Hematopoietic multipotent progenitor cell (in vitro differentiated cells): ENCODE data around the gene CACNA2D1. TPM values are rescaled to one million over a fixed set of nuclear protein-coding genes. Genes with fewer than 3 reads are reported as not detected.

ENCODE experiments used
- DNase-seq, 3 donors: peaks; one replicate each; pipeline ENCODE4 v3.0.0-alpha.2; 2011 to 2015; ENCODE audit warnings: low read depth in 2 of 3, low spot score in 2 of 3
- total RNA-seq: library from RNA; depleted of rRNA; stranded (reverse); fragments of >200 nt; gene quantifications from one replicate; pipeline ENCODE4 v1.2.3, GENCODE V29; 2012

The CACNA2D1 gene
- total RNA-seq = under 0.01 TPM

DNA sequence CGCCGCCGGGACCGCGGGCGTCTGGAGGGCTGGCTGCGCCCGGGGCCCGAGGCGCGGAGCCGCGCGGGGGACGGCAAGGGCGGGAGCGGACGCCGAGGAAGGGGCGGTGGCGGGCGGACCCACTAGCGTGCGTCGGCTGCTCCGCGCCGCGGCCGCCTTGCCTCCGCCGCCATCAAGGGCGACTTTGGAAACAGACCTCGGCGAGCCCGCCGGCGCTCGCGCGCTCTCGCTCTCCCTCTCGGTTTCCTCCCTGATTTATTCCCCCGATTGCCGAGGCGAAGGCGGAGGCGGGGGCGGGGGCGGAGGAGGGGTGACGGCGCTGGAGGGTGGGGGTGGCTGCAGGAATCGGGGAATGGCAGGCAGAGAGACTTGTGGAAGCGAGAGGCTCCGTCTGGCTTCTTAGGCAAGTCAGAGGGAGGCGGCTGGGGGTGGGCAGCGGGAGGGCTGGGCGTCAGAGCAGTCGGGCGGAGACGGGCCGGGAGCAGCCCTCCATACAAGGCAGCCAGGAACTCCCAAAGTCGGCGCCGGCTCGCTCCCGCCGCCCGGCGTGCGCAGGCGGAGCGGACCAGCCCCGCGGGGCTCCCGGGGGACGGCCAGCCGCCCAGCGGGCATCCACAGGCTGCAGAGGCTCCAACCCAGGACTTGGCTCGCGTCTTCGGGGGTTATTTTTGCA, at the start of gene CACNA2D1:
Gene CACNA2D1, minus strand, starts transcription at position 231 of the 673 bp plus-strand sequence.
- peak in 1 of 3 donors; percentile 52 for DNase-seq

DNA sequence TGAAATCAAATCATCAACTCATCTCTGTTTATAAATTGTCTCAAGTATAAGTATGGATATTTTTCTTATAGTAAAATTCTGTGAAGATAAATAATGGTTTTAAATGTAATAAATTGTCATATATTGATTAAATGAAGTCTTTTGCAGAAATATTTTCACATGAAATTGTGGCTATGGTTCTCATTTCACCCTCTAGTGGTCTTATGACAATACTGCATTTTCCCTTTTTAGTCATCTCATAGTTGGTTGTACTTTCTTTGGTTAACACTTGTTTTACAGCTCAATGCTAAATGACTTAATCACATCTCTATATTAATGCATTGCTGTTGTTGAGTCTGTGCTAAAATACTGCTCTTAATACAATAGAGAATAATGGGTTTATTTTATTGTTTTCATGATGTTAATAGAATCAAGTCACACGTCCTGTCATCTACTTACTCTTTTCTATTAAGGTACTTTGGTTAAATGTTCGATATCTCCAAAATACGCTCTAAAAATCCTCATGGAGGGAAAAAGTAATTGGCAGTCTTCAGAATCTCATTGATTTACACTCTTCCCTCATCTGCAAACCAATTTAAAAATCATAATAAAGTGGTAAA, 38.0 kb upstream of the CACNA2D1 start:
- peak in 2 of 3 donors; percentile 3 to 28 for DNase-seq

- no peak for DNase-seq
Measured at GRCh38 chr7:82477733-82478515, 34.3 kb upstream of the CACNA2D1 start.

DNA sequence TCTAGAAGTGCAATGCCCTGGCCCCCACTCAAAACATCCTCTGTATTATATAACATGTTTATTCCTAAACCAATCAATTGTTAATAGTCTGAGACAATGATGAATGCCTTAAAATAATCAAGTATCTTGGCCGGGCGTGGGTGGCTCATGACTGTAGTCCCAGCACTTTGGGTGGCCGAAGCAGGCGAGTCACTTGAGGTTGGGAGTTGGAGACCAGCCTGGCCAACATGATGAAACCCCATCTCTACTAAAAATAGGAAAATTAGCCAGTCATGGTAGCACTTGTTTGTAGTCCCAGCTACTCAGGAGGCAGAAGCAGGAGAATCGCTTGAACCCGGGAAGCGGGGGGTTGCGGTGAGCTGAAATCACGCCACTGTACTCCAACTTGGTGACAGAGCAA, 29.4 kb upstream of the CACNA2D1 start:
- no peak for DNase-seq

DNA sequence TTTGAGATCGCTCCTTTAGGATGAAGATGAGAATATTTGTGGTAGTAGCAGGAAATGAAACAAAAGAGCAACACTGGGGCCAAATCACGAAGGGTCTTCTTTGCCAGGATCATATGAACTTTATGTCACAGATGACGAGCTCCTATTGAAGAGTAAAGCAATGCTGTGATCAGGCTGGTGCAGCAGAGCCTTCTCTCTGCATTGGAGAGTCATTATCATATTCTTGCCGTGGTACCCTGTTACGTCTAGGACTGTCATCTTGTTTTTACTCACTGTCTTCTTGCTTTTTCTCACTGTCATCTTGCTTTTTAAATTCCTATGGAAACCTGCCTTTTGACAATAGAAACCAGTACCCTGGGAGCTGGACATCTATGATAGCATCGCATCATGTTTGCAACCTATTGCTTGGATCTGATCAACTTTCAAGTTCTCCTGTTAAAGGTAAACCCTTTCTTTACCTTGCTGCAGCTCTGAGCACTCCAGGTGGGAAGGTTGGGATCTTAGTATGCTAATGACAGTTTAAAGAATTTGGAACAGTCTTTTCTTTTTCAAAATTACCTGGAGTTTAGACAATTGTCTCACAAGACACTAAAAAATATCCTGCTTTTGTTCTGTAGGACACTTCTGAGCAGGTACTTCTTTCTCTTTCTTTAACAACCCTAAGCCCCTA, 27.9 kb upstream of the CACNA2D1 start:
- DNase-seq = no peak

GRCh38 chr7:82469207-82469606, 25.6 kb upstream of the CACNA2D1 start:
- DNase-seq = no peak

DNA sequence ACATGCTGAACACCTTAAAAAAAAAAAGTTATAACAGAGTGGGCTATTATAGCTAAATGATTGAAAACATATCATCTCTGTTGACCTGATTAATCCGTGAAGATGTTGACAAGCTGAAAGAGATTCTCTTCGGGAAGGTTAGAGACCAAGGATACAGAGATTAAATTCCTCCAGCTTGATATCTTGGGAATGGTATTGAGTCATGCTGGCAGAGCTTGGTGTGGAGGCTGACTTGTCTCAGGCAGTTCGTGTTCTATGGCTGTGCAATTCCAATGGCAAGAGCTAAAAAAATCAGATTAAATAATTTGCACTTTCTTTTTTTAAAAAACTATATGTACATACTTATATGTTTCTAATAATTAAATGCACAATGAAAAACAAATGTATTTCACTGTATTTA, 24.9 kb upstream of the CACNA2D1 start:
- DNase-seq = no peak

DNA sequence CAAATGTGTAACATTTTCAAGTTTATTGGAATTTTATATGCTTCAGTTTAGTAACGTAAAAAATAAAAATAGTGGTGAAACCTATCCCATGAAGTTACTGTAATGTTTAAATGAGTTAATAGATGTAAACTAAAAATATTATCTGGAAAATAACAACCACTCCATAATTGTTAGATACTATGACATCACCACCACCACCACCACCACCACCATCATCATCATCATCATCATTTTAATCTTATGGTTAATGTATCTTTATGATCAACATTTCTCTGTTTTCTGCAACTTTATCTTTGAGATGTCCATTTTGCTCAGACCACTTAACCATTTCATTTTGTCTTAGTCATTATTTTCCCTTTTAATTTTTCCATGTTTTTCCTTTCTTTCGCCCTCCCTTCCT, 23.4 kb upstream of the CACNA2D1 start:
- no peak for DNase-seq

DNA sequence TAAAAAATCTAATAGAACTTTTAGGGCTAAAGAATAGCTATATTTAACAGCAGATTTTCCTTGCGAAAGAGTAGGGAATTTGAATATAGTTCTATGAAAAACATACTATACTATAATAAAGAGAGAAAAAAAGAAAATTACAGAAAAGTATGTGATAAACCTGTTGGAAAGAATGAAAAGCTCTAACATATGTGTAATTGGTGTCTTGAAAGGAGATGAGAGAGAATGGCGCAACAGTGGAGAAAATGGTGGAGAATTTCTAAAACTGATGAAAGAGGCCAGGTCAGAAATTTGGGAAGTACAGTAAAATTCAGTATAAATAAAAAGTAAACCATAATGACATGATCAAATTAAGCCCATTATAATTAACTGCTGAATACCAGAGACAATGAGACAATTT, 20.8 kb upstream of the CACNA2D1 start:
- DNase-seq = no peak

DNA sequence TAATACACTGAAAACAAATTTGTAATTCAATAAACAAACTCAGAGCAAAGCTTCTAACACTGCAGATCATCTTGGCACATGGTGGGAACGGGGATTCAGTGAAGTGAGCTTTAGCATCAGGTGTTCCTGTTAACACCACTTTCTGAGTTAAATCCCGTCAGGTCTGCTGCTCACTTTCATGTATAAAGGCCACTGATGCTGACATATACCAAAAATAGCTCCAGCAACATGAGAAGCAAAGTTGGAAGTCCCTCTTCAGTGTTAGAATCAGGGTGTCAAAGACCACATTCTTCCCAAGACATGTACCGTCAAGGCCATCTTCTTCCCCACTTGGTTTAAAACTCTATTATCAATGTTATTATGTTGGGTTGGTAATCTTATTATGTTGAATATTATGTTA, 11.7 kb upstream of the CACNA2D1 start:
- no peak for DNase-seq

DNA sequence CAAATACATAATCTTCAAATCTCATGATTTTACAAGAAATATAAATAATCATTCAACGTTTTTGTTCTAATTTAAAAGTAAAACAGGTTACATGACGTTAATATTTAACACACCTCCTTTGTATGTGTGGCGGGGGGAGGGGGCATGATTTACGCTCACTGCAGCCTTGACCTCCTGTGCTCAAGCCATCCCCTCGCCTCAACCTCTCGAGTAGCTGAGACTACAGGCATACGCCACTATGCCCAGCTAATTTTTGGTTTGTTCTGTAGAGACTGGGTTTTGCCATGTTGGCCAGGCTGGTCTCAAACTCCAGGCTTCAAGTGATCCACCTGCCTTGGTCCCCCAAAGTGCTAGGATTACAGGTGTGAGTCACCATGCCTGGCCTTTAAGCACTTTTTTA, 7.2 kb upstream of the CACNA2D1 start:
- DNase-seq = no peak

GRCh38 chr7:82449910-82450309, 6.3 kb upstream of the CACNA2D1 start:
- DNase-seq = no peak

GRCh38 chr7:82446897-82447296, 3.3 kb upstream of the CACNA2D1 start:
- DNase-seq = no peak

- DNase-seq = no peak
Measured at GRCh38 chr7:82445271-82445670, 1.7 kb upstream of the CACNA2D1 start.

DNA sequence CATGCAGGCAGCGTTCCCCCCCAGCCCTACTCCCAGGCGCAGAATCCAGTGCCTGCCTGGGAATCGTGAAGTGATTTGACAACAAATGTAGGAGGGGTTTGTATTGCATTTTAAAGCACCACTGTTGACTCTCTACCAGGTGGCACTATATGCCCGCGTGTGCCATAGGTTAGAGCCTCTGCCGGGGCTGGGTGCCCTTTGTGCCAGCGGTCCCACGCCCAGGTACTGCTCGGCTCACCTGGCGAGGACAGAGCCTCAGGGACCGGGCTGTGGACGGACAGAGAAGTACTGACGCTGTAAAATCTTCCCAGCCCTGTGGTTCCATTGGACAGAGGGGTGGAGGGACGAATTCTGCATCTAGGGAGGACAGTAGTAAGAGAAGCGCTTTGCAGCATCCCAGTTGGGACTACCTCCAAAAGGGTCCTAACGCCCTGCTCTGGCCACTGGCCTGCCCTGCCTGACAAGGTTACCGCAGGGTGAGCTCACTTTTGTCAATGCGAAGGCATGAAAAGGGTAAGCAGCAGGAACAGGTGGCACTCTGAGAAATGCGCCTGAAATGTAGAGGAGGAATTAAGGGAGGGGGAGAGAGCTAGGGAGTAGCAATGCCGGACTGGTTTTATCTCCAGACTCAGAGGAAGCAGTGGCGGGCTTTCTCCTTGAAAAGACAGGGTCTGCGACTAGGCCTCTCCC, 788 bp upstream of the CACNA2D1 start:
- DNase-seq = peak in 1 of 3 donors; percentile 21

DNA sequence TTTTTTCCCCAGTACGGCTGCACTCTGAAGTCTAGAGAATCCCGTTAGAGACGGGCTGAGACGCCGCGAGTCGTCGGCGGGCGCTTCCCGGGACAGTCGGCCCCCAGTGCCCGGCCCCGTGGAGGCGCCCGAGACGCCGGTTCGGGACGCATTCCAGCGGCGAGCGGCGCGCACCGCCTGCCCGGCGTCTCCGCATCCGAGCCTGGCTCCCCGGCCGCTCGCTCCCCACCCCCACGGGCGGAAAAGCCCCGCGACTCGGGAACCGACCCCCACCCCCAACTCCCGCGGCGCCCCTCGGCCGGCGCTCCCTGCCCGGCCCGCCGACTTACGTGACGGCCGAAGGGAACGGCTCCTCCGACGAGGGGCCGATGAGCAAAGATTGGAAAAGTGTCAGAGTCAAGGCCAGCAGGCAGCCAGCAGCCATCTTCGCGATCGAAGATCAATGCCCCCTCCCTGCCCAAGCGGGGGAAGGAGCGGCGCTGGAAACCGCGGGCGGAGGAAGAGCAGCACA, 486 bp downstream of the CACNA2D1 start:
- DNase-seq = peak in 1 of 3 donors; percentile 39

DNA sequence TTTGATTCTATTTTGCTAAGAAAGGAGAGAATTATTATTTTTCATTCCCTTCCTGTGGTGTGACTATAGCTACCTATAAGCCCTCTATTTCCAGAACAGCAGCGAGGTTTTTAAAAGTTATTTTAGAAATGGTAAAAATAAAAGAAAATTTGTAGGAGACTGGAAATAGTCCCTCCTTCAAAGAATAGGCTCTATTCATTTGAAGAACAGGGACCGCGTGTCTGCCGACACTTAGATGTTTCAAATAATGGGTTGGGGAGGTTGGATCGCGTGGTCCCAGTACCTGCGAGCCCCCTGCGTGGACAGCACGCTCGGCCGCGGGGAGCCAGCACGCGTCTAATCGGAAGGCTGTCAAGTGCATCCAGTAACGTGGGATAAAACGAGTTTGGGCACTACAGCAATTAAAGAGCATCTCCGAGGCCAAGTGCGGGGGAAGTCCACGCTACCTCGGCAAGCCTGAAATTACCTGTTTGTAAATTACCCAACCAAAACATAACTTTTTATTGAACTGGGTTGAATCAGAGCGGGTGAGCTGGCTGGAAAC, 1.0 kb downstream of the CACNA2D1 start:
- peak in 2 of 3 donors; percentile 21 to 25 for DNase-seq

DNA sequence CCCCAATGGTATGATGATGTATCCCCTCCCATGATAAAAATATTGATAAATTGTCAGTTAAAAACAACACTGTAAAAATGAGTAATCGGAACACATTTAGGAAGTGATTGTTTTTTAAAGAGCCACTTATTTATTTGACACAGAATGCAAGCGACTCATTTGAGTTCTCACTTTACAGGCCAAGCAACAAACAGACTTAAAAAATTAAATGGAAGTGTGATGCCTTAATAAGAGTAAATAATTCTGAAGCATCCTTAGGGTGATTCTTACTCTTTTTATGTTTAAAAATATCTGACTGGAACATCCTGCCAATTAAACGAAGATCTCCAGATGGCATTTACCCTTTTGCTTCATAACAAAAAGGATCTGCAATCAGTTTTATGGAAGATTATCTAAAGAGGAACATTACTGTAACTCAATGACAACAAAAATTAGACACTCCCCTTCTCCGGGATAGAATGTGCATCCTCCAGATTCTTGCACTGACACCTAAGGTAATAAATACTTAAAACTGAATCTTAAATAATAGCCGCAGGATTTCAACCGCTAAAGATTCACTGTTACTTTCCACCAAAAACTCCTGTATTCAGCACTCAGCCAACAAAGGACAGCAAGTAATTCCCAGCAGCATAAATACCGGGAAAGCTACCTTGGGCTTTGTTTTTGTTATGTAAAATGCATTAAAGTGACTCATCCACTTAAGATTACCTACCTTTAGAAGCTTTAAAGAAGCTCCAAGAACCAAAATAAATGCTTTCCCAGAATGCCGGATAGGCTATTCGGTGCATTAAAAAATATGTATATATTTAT, 1.7 kb downstream of the CACNA2D1 start:
- DNase-seq = peak in 1 of 3 donors; percentile 19

DNA sequence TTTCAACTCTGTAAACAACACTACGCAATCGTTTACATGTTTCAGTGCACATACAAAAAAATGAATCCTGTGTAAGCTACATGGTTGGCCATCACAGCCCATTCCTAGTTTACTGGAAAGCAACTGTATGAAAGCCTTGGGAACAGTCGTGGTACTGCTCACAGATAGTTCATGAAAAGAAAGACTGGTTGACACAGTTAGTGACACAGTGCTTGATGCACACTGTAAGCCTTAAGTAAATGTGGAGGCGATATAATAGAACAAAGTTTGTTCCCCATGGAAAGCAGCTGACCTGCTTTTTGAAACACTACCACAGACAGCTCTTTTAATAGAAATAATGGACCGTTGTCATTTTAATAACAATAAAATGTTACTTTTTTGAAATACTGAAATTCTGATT, 5.1 kb downstream of the CACNA2D1 start:
- no peak for DNase-seq
